ENCODE measurements around the gene TRIM45.

DNA sequence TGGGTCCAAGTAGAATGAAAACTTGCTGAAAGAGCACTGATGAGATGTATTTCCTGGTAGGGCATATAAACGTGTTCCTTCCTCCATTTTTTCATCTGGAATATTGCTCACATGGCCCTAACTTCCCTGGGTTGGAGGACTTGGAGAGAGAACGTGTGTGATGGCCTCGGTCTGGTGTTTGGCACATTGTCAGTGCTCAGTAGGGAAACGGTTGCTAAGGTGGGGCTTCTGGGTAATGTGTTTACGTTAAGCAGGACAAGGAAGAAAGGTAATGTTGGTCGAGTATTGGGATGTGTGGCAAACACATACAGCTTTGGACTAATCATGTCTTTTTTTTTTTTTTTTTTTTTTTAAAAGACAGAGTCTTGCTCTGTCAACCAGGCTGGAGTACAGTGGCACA is 55.2 kb downstream of the TRIM45 start:
- TF ChIP-seq, protein P1, sequence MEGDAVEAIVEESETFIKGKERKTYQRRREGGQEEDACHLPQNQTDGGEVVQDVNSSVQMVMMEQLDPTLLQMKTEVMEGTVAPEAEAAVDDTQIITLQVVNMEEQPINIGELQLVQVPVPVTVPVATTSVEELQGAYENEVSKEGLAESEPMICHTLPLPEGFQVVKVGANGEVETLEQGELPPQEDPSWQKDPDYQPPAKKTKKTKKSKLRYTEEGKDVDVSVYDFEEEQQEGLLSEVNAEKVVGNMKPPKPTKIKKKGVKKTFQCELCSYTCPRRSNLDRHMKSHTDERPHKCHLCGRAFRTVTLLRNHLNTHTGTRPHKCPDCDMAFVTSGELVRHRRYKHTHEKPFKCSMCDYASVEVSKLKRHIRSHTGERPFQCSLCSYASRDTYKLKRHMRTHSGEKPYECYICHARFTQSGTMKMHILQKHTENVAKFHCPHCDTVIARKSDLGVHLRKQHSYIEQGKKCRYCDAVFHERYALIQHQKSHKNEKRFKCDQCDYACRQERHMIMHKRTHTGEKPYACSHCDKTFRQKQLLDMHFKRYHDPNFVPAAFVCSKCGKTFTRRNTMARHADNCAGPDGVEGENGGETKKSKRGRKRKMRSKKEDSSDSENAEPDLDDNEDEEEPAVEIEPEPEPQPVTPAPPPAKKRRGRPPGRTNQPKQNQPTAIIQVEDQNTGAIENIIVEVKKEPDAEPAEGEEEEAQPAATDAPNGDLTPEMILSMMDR (conservative IDR thresholded peaks at IDR 0.05 in 1 of 2, IDR thresholded peaks at IDR 0.05 in 1 of 2; ENCODE audit: low read depth in 1 of 2, low read length in 2 of 2) = no peak
- no peak for TF ChIP-seq EZH2 (IDR thresholded peaks at IDR 0.05; ENCODE audit: low read length, missing control alignments)
